Gastrocnemius medialis (tissue), 4 donors: ENCODE measurements around the gene PPP1R15B. TPM values are rescaled to one million over a fixed set of nuclear protein-coding genes. Genes with fewer than 3 reads are reported as not detected.

Experiments used
- ATAC-seq, 2 donors: fragments of 150-250 bp; one replicate each; pipeline ENCODE4 v1.9.1; 2016
- DNase-seq, 2 donors: peaks; one replicate each; pipeline ENCODE4 v3.0.0-alpha.2; 2019
- H3K27ac ChIP-seq, 4 donors: fragments of 200-600 bp; sonication (generic); 1 replicate in 1 of 4; 2 replicates in 3 of 4; pipeline ENCODE4 v1.5.1; 2016 to 2018; ENCODE audit warnings: mild to moderate bottlenecking in 2 of 4, moderate library complexity in 1 of 4
- H3K27me3 ChIP-seq, 3 donors: fragments of 200-600 bp; sonication (generic) in 2 of 3; 1 replicate in 1 of 3; 2 replicates in 2 of 3; pipeline versions ENCODE4 v1.5.1 to v1.6.0; 2016 to 2019; ENCODE audit warnings: mild to moderate bottlenecking in 1 of 3, moderate library complexity in 1 of 3
- H3K36me3 ChIP-seq, 2 donors: fragments of 200-600 bp; sonication (generic) in 1 of 2; one replicate each; pipeline ENCODE4 v1.5.1; 2017 to 2018
- H3K4me1 ChIP-seq, 2 donors: fragments of 200-600 bp; sonication (generic) in 1 of 2; one replicate each; pipeline ENCODE4 v1.5.1; 2016 to 2017; ENCODE audit warnings: mild to moderate bottlenecking in 2 of 2
- H3K4me3 ChIP-seq, 4 donors: fragments of 200-600 bp; sonication (generic) in 3 of 4; 1 replicate in 1 of 4; 2 replicates in 3 of 4; pipeline ENCODE4 v1.5.1; 2016 to 2019; ENCODE audit warnings: mild to moderate bottlenecking in 2 of 4
- H3K9me3 ChIP-seq, 3 donors: fragments of 200-600 bp; sonication (generic) in 2 of 3; 1 replicate in 1 of 3; 2 replicates in 2 of 3; pipeline ENCODE4 v1.5.1; 2016 to 2019
- CTCF ChIP-seq, 5 experiments: fragments of 450-650 bp in 3 of 5; fragments of 200-600 bp in 2 of 5; sonication (generic) in 2 of 5; IDR thresholded peaks in 4 of 5; conservative IDR thresholded peaks in 1 of 5; 1 replicate in 4 of 5; 2 replicates in 1 of 5; pipeline ENCODE4 v1.5.1; 2016 to 2019; ENCODE audit warnings: antibody characterized with exemption in 5 of 5, mild to moderate bottlenecking in 3 of 5, moderate library complexity in 3 of 5
- POLR2A ChIP-seq, 2 donors: fragments of 450-650 bp; IDR thresholded peaks; one replicate each; pipeline ENCODE4 v1.6.1; 2017; ENCODE audit warnings: antibody characterized with exemption in 2 of 2, mild to moderate bottlenecking in 2 of 2, moderate library complexity in 2 of 2
- in situ Hi-C, 4 donors: fragments of 200-750 bp; cut with MboI; loops; one replicate each; pipeline versions ENCODE4 v1.15.0 to v1.8.0; 2017; ENCODE audit warnings: low sequenced_read_pairs in 4 of 4
- intact Hi-C: fragments of 100-400 bp; cut with DNase I; formaldehyde crosslinking; loops from one replicate; pipeline ENCODE4 v1.15.1; 2023; ENCODE audit warnings: low total_unique reads
- total RNA-seq, 4 donors: library from RNA; depleted of rRNA; stranded (reverse); fragments of >200 nt; gene quantifications; one replicate each; pipeline versions ENCODE4 v1.1.0 to v1.2.3, GENCODE V29; 2016

PPP1R15B gene
- total RNA-seq, 4 donors from 2014 or later = 23.8 to 33.0 (median 25.9) TPM

DNA sequence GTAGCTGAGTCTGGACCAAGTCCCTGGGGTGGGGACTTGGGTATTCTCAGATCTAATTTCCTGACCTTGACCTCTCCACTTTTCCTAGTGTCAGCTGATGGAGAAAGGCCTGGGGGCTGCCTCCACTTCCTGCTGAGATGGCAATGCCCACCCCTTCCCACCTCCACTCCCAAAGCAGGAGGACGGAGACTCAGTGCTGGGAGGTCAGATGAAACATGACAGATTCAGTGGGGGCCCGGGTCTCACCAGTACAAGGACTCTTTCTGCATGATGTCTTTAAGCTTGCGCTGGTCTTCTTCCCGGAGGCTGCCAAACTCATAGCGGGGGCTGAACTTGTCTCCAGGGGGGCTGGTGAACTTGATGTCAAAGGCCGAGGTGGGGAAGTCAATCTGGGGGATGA is 35.6 kb upstream of the PPP1R15B start:
- ATAC-seq (no peak), DNase-seq (no peak)
- no peaks in the 10 kb centered on the region for H3K9me3 ChIP-seq
- intact Hi-C loops = no loop called here
- TF ChIP-seq CTCF (IDR thresholded peaks at IDR 0.05 in 4 of 5, conservative IDR thresholded peaks at IDR 0.05 in 1 of 5) (no peak), POLR2A (IDR thresholded peaks at IDR 0.05) (no peak)
- H3K36me3 ChIP-seq = peaks cover 0 to 22% of the 10 kb centered on the region in 2 donors
- H3K27me3 ChIP-seq = no peaks in the 10 kb centered on the region
- H3K4me3 ChIP-seq = no peak overlapping the region
- H3K27ac ChIP-seq = peak overlapping the region; percentile 90 to 98 (median 94)
- in situ Hi-C loops = loop anchor here in 3 of 4 donors (5.0 kb wide), 1 partner anchor 55 kb away; no protein-coding TSS in a partner anchor
- peaks cover 68 to 85% of the 10 kb centered on the region in 2 donors for H3K4me1 ChIP-seq

DNA sequence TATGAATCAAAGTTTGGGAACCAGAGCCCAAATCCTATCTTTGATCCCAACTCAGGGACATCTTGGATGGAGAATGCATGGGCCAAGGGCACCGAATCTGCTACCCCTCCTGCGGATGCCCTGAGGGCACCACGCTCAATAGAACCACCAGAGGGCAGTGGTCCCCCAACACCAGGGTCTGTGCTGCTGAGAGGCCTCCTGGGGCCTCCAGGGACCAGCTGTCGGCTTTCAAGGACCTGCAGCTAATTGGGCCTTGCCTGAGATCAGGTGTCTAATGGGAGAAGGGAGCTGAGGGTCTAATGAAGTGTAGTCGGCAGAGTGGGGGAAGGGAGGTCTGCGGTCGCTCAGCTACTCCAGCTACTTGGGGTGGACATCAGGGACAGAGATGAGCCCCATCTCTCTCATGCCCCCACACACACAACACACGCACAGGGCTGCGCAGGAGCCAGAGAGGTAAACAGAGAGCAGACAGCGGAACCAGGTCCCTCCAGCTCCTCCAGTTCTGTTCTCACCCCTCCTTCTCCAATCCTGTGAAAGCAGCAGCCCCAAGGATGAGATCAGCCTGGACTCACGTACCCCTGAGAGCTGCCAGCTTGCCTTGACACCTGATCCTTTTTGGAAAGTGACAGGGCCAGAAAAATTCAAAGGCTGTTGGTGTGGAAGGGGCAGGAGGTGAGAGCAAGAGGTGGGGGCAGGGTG is 34.9 kb upstream of the PPP1R15B start:
- peak; percentile 89 to 93 (median 91) for TF ChIP-seq CTCF (IDR thresholded peaks at IDR 0.05 in 4 of 5, conservative IDR thresholded peaks at IDR 0.05 in 1 of 5)
- TF ChIP-seq POLR2A (IDR thresholded peaks at IDR 0.05) = no peak
- peaks cover 63 to 85% of the 10 kb centered on the region in 2 donors for H3K4me1 ChIP-seq
- no peaks in the 10 kb centered on the region for H3K27me3 ChIP-seq
- H3K36me3 ChIP-seq = peaks cover 0 to 28% of the 10 kb centered on the region in 2 donors
- DNase-seq = peak; percentile 65 to 82
- ATAC-seq = peak; percentile 50 to 54
- peak overlapping the region in 1 of 4 donors; percentile 17 for H3K4me3 ChIP-seq
- H3K27ac ChIP-seq = peak overlapping the region; percentile 90 to 98 (median 94)
- intact Hi-C loops (loop anchor here (1.0 kb wide), 2 partner anchors 48 to 57 kb away; partner anchors contain the start of gene PIK3C2B), in situ Hi-C loops (loop anchor here in 3 of 4 donors (5.0 kb wide), 1 partner anchor 56 kb away; no protein-coding TSS in a partner anchor)
- no peaks in the 10 kb centered on the region for H3K9me3 ChIP-seq

- Histone ChIP-seq H3K4me3 (no peak overlapping the region), H3K27ac (peak overlapping the region; percentile 90 to 98 (median 94)), H3K27me3 (no peaks in the 10 kb centered on the region), H3K4me1 (peaks cover 63 to 85% of the 10 kb centered on the region in 2 donors), H3K36me3 (peaks cover 0 to 33% of the 10 kb centered on the region in 2 donors), H3K9me3 (no peaks in the 10 kb centered on the region)
- ATAC-seq (no peak), DNase-seq (no peak)
- intact Hi-C loops = loop anchor here (1.0 kb wide), 2 partner anchors 48 to 57 kb away; partner anchors contain the start of gene PIK3C2B
- in situ Hi-C loops = loop anchor here in 3 of 4 donors (5.0 kb wide), 1 partner anchor 56 kb away; no protein-coding TSS in a partner anchor
- TF ChIP-seq POLR2A (IDR thresholded peaks at IDR 0.05) = no peak
- no peak for TF ChIP-seq CTCF (IDR thresholded peaks at IDR 0.05 in 4 of 5, conservative IDR thresholded peaks at IDR 0.05 in 1 of 5)
Observed at GRCh38 chr1:204445860-204446412, 34.3 kb upstream of the PPP1R15B start.

DNA sequence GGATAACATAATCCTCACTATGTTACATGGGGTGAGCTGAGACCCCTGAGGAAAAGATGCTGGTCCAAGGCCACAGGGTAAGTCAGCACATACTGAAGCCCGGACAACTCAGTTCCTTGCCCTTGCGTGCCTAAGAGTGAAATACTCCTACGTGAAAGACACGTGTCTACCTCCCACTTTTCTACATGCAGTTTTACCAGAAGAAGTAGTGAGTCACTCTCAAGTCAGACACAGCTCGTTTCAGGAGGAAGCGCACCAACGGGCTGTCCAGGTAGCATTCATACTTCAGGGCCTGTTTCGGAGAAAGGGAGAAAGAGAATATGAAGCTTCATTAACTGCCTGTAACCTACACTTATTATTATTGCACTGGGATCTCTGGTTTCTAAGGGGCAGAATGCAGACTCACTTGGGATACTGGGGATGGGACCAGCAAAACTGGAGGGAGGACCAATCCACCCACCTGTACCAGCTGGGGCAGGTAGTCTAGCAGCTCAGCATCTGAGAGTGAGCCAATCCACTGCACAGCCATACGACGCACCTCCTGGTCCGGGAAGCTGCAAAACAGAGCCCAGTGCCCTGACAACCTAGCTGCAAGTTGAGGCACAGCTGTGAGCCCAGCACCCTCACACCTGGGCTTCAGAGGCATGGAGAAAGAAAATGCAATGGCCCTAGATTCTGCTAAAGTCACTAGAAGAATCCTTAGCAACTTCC is 32.4 kb upstream of the PPP1R15B start:
- H3K27me3 ChIP-seq = no peaks in the 10 kb centered on the region
- H3K4me3 ChIP-seq = no peak overlapping the region
- TF ChIP-seq POLR2A (IDR thresholded peaks at IDR 0.05) (no peak), CTCF (IDR thresholded peaks at IDR 0.05 in 4 of 5, conservative IDR thresholded peaks at IDR 0.05 in 1 of 5) (no peak)
- H3K4me1 ChIP-seq = peaks cover 47 to 79% of the 10 kb centered on the region in 2 donors
- ATAC-seq = no peak
- in situ Hi-C loops = loop anchor here in 1 of 4 donors (5.0 kb wide), 1 partner anchor 58 kb away; no protein-coding TSS in a partner anchor
- no peaks in the 10 kb centered on the region for H3K9me3 ChIP-seq
- peak overlapping the region in 3 of 4 donors; percentile 86 to 89 (median 87) for H3K27ac ChIP-seq
- DNase-seq = no peak
- intact Hi-C loops = no loop called here
- peaks cover 0 to 45% of the 10 kb centered on the region in 2 donors for H3K36me3 ChIP-seq
